SKM-1 treated with dmso at 0.1 percent for 144 hours (cell line): ENCODE measurements around the gene CCDC88A.
"Not testable (repeated sequence)": the region's sequence is repeated elsewhere in the genome, so short reads cannot be mapped to it uniquely, and the experiment has no call there.

Experiments used
- DNase-seq: peaks from one replicate; lab custom pipeline; 2025; ENCODE audit not compliant: unreplicated experiment; lab: John Stamatoyannopoulos, UW

The CCDC88A gene

DNA sequence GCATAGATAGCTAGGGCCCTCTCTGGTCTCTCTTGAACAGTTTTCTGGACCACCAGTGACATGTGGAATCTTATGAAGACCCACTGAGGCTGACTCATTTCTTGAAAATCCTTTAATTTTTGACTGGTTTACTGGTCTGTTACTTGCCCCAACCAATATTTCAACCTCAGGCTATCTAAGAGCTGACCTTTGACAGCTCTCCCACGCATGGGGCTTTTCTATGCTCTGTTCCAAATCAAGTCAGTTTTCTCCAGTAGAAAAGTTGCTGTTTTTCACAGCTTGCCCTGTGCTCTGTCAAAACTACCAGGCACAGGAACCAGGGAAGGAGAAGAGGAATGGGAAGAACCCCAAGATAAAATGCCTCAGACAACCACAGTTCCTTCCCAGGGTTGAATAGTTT, 104.7 kb downstream of the CCDC88A start:
- DNase-seq = no peak

DNA sequence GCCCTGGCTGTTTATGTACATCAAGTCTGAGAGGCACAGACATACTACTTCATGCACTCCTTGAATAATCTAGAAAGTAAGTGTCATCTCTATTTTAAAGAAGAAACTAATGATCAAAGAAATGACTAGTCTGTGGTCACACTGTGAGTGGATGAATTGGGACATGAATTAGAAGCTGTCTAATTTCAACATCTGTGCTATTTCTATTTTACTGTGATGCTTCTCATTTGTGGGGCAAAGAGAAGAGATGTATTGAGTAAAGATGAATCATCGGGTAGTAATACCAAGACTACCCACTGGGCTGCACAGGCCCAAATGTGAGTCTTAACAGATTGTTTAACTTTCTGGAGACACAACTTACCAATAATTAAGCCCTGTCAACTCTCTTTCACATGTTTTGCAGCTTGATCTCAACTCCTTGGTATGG, 108.2 kb downstream of the CCDC88A start:
- no peak for DNase-seq

DNA sequence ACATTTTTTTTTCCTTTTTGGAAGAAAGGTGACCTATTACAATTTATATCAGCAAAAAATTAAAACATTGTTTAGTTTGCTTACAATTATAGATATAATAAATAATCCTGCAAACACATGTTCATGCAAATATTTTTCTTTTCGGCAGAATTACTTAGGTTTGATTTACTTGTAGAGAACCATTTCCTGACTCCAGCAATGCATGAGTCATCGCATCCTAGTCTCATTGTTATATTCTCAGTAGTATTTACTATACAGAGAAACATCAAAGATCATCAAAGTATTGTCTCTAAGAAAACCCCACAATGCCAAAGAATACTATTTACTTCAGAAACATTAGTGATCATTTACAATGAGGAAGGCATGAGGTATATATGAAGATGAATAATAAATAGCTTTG, 110.2 kb downstream of the CCDC88A start:
- no peak for DNase-seq

DNA sequence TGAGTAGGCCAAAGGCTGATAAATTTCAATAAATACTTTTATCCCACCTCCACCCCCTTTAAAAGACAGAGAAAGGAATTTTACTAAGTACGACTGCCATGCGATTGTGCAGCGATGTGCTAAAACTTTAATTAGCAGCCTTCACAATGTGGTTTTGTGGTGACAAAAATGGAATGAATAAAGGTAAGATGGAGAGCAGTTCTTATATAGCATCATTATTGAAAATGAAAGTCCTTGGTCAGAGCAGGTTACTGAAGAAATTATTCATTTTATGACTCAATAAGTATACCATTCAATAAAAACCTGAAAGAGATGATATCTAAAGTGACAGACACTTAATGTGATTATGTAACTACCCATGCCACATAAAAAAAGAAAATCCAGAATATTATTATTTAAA, 117.4 kb downstream of the CCDC88A start:
- no peak for DNase-seq

- DNase-seq = no peak
Observed at GRCh38 chr2:55301277-55301676, 118.4 kb downstream of the CCDC88A start.

GRCh38 chr2:55296393-55296792, 123.3 kb downstream of the CCDC88A start:
- no peak for DNase-seq

GRCh38 chr2:55283083-55283482, 136.6 kb downstream of the CCDC88A start:
- no peak for DNase-seq

- DNase-seq = peak; percentile 82
Observed at GRCh38 chr2:55282110-55282917, 137.3 kb downstream of the CCDC88A start.

- DNase-seq = not testable (repeated sequence)
Observed at GRCh38 chr2:55280851-55281546, 138.7 kb downstream of the CCDC88A start.

DNA sequence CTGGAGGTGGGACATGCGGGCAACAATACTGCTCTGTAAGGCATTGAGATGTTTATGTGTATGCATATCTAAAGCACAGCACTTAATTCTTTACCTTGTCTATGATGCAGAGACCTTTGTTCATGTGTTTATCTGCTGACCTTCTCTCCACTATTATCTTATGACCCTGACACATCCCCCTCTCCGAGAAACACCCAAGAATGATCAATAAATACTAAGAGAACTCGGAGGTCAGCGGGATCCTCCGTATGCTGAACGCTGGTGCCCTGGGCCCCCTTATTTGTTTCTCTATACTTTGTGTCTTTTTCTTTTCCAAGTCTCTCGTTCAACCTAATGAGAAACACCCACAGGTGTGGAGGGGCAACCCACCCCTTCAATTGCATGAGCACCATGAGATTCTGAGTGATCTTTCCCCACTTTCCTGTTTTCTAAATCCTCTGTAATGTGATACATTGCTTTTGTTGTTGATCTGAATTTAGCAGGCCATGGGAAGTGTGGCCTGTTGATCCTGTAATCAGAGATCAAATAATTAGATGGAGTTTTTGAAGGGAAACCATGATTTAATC, 139.7 kb downstream of the CCDC88A start:
- not testable (repeated sequence) for DNase-seq

GRCh38 chr2:55279214-55279835, 140.3 kb downstream of the CCDC88A start:
- not testable (repeated sequence) for DNase-seq

DNA sequence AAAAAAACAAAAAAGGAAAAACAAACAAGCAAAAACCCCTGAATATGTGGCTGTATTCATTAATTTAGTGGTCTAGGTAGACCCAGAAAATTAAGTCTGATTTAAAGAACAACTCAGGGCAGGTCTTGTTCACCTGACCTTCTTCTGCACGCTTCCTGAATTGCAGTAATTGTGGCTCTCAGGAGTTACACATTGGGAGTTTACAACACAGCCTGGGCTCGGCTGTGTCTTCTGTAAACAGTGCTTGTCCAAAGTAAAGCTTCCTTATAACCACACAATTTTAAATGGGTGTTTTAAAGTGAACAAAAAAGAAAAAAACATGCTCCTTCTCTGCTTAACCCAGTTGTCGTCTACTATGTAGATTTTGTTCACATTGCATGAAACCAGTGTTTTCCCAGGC, 142.3 kb downstream of the CCDC88A start:
- DNase-seq = no peak

DNA sequence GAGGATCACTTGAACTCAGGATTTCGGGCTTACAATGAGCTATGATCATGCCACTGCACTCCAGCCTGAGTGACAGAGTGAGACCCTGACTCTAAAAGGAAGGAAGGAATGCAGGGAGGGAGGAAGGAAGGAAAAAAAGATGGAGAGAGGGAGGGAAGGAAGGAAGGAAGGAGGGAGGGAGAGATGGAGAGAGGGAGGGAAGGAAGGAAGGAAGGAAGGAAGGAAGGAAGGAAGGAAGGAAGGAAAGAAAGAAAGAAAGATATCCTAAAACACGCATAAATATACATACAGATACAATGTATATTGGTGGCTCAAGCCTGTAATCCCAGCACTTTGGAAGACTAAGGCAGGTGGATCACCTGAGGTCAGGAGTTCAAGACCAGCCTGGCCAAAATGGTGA, 145.3 kb downstream of the CCDC88A start:
- DNase-seq = not testable (repeated sequence)

DNA sequence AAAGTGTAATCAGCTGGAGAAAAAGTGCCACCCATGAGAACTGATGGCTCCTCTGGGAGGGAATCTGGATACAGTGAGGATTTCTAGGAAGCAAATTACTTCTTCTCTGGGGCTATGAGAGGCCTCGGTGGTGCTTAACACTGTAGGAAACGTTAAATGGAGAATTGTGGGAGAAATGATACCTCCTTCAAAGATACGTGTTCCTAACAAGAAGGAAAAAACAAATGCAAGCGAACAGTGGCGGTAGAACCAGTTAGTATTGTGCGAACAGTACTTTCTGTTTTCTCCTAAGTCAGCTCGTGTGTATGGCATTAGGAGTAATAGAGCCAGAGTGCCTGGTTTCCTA, 150.0 kb downstream of the CCDC88A start:
- no peak for DNase-seq

GRCh38 chr2:55268907-55269644, 150.6 kb downstream of the CCDC88A start, which contains the start of gene MTIF2:
Gene MTIF2 (minus strand): TSS chr2:55269231. CDS start chr2:55263858, 5,373 bp downstream.
- DNase-seq = peak; percentile 93

GRCh38 chr2:55268288-55268906, 151.3 kb downstream of the CCDC88A start:
- DNase-seq = no peak

DNA sequence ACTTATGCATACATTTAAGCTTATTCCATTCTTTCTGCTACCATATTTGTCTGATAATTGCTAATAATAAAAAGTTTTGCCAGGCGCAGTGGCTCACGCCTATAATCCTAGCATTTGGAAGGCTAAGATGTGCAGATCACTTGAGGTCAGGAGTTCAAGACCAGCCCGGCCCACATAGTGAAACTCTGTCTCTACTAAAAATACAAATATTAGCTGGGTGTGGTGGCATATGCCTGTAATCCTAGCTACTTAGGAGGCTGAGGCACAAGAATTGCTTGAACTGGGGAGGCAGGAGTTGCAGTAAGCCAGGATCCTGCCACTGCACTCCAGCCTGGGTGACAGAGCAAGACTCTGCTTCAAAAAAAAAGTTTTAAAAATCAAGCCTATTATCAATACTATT, 160.1 kb downstream of the CCDC88A start:
- not testable (repeated sequence) for DNase-seq

GRCh38 chr2:55252832-55253231, 166.8 kb downstream of the CCDC88A start:
- DNase-seq = no peak

DNA sequence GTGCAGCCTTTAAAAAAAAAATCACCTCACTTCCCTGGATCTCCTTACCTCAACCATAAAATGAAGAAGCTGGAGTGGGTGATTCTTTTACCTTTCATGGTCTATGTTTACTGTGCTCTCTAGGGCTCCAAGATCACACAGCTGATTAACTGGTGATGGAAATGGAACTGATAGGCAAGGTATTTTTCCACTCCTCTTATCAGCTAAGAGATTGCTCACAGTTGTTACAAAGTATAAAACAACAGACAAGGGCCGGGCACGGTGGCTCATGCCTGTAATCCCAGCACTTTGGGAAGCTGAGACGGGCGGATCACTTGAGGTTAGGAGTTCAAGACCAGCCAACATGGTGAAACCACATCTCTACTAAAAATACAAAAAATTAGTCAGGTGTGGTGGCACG, 172.6 kb downstream of the CCDC88A start:
- no peak for DNase-seq

DNA sequence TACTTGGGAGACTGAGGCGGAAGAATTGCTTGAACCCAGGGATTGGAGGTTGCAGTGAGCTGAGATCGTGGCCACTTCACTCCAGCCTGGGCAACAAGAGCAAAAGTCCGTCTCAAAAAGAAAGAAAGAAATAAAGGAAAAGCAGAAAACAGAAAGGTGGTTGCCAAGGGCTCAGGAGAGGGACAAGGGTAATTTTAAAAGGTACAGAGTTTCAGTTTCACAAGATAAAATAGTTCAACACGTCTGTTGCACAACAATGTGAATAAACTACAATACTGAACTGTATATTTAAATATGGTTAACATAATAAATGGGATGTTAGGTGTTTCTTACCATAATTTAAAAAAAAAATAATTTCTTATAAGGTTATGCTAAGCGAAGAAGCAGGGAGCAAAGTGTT, 174.2 kb downstream of the CCDC88A start:
- no peak for DNase-seq
